Upper lobe of right lung (tissue), 1 donor: ENCODE results near the gene GRN. TPM values are rescaled to one million over a fixed set of nuclear protein-coding genes. Genes with fewer than 3 reads are reported as not detected.

Experiments used
- ATAC-seq: fragments of 200-7000 bp; cut with Tn5 transposase; one replicate; pipeline ENCODE4 v1.9.1; 2020; ENCODE audit warnings: mild to moderate bottlenecking, moderate library complexity
- DNase-seq: peaks from one replicate; pipeline ENCODE4 v3.0.0-alpha.2; 2020
- H3K27ac ChIP-seq: fragments of 200-600 bp; one replicate; pipeline ENCODE4 v1.8.0; 2022
- H3K27me3 ChIP-seq: fragments of 200-600 bp; one replicate; pipeline ENCODE4 v1.8.0; 2022; ENCODE audit warnings: mild to moderate bottlenecking
- H3K36me3 ChIP-seq: fragments of 200-600 bp; one replicate; pipeline ENCODE4 v1.8.0; 2022
- H3K4me1 ChIP-seq: fragments of 200-600 bp; one replicate; pipeline ENCODE4 v1.8.0; 2022
- H3K4me3 ChIP-seq: fragments of 200-600 bp; one replicate; pipeline ENCODE4 v1.8.0; 2022; ENCODE audit warnings: mild to moderate bottlenecking
- H3K9me3 ChIP-seq: fragments of 200-600 bp; one replicate; pipeline ENCODE4 v1.8.0; 2022
- CTCF ChIP-seq: fragments of 200-600 bp; IDR thresholded peaks from one replicate; pipeline ENCODE4 v1.8.0; 2022; ENCODE audit warnings: antibody characterized with exemption
- intact Hi-C: fragments of 100-400 bp; cut with DNase I; formaldehyde crosslinking; loops from one replicate; pipeline ENCODE4 v1.11.0; 2022
- total RNA-seq: library from RNA; stranded (reverse); fragmentation: NEBNext Ultra II Directional; extraction: Animal tissue kit (Norgen Biotek cat#: 25700); gene quantifications from one replicate; pipeline ENCODE4 v1.2.1, GENCODE V29; 2021
- donor health status: DM: no; HTN: yes; CAD: no; lungs with severe emphysema.

GRN gene
- total RNA-seq, 1 donor from 2014 or later: 722 TPM

GRCh38 chr17:44383861-44384260 is 38.8 kb downstream of the GRN start:
- Histone ChIP-seq H3K9me3 (no peaks in the 10 kb centered on the region), H3K4me1 (peaks cover 10% of the 10 kb centered on the region), H3K36me3 (no peaks in the 10 kb centered on the region), H3K27me3 (no peaks in the 10 kb centered on the region), H3K27ac (no peak overlapping the region), H3K4me3 (no peak overlapping the region)
- no peak for ATAC-seq
- intact Hi-C loops: no loop called here
- no peak for TF ChIP-seq CTCF
- no peak for DNase-seq

GRCh38 chr17:44384281-44384822 is 39.2 kb downstream of the GRN start:
- ATAC-seq (no peak), DNase-seq (no peak)
- H3K4me1 ChIP-seq: peaks cover 10% of the 10 kb centered on the region
- intact Hi-C loops: no loop called here
- H3K27ac ChIP-seq: no peak overlapping the region
- TF ChIP-seq CTCF: no peak
- no peaks in the 10 kb centered on the region for H3K27me3 ChIP-seq
- no peak overlapping the region for H3K4me3 ChIP-seq
- no peaks in the 10 kb centered on the region for H3K9me3 ChIP-seq
- H3K36me3 ChIP-seq: no peaks in the 10 kb centered on the region

GRCh38 chr17:44384823-44385286 is 39.8 kb downstream of the GRN start:
- DNase-seq (no peak), ATAC-seq (peak; percentile 1)
- intact Hi-C loops: no loop called here
- peak overlapping the region; percentile 45 for H3K4me3 ChIP-seq
- H3K4me1 ChIP-seq: peaks cover 10% of the 10 kb centered on the region
- no peak for TF ChIP-seq CTCF
- no peaks in the 10 kb centered on the region for H3K36me3 ChIP-seq
- no peaks in the 10 kb centered on the region for H3K9me3 ChIP-seq
- no peaks in the 10 kb centered on the region for H3K27me3 ChIP-seq
- no peak overlapping the region for H3K27ac ChIP-seq

GRCh38 chr17:44385287-44386181 is 40.4 kb downstream of the GRN start:
- Histone ChIP-seq H3K9me3 (no peaks in the 10 kb centered on the region), H3K36me3 (no peaks in the 10 kb centered on the region), H3K4me3 (peak overlapping the region; percentile 45), H3K4me1 (peaks cover 10% of the 10 kb centered on the region), H3K27ac (no peak overlapping the region), H3K27me3 (no peaks in the 10 kb centered on the region)
- DNase-seq: peak; percentile 91
- intact Hi-C loops: no loop called here
- peak; percentile 25 for TF ChIP-seq CTCF
- ATAC-seq: peak; percentile 95

GRCh38 chr17:44386182-44386525 is 41.1 kb downstream of the GRN start:
- Histone ChIP-seq H3K4me3 (peak overlapping the region; percentile 45), H3K4me1 (peaks cover 10% of the 10 kb centered on the region), H3K36me3 (no peaks in the 10 kb centered on the region), H3K27ac (no peak overlapping the region), H3K9me3 (no peaks in the 10 kb centered on the region), H3K27me3 (no peaks in the 10 kb centered on the region)
- no peak for ATAC-seq
- no peak for DNase-seq
- TF ChIP-seq CTCF: no peak
- intact Hi-C loops: no loop called here
